B cell (primary cell): Measurements from ENCODE around the gene SAP130.

Source experiments
- CTCF ChIP-seq: fragments of 200-600 bp; IDR thresholded peaks from one replicate; pipeline ENCODE4 v1.8.0; 2022; ENCODE audit warnings: antibody characterized with exemption, mild to moderate bottlenecking
- EZH2 ChIP-seq: IDR thresholded peaks from 2 replicates; pipeline ENCODE4 v1.6.1; 2012; ENCODE audit warnings: borderline replicate concordance, low read depth, mild to moderate bottlenecking, moderate library complexity, low read length; ENCODE audit not compliant: insufficient read depth, poor library complexity, severe bottlenecking

DNA sequence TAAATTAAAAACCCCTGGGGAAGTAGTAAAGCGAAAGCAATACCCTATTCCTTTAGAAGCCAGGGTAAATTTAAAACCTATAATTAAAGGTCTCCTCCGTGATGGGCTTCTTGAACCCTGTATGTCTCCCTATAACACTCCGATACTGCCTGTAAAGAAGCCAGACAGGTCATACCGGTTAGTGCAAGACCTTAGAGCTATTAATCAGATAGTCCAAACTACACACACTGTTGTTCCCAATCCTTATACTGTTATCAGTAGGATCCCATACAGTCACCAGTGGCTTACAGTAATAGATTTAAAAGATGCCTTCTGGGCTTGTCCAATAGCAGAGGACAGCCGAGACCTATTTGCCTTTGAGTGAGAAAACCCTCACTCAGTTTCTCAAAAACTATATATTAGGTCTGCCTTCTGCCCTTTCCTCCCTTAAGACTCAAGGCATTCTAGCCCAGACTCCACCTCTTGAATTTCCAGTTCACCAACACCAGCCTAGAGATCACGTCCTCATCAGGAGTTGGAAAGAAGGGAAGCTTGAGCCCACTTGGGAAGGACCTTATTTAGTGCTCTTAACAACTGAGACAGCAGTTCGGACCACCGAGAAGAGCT, 12.4 kb upstream of the SAP130 start:
- TF ChIP-seq CTCF (no peak), EZH2 (no peak)
